GM19025 (cell line): ENCODE results near the gene PRMT3.
"Not testable (repeated sequence)": the region's sequence is repeated elsewhere in the genome, so short reads cannot be mapped to it uniquely, and the experiment has no call there.

ENCODE experiments used
- ATAC-seq: cut with Tn5 transposase; IDR thresholded peaks from one replicate; pipeline ENCODE4 v1.9.1; 2021; ENCODE audit warnings: mild to moderate bottlenecking, low read depth, moderate library complexity; ENCODE audit not compliant: unreplicated experiment

The PRMT3 gene

GRCh38 chr11:20497124-20497792 is 109.7 kb downstream of the PRMT3 start:
- no peak for ATAC-seq

GRCh38 chr11:20501252-20501651 is 113.7 kb downstream of the PRMT3 start:
- ATAC-seq: peak; percentile 70

GRCh38 chr11:20501971-20502370 is 114.5 kb downstream of the PRMT3 start:
- no peak for ATAC-seq

GRCh38 chr11:20511982-20512381 is 124.5 kb downstream of the PRMT3 start:
- ATAC-seq: no peak

- no peak for ATAC-seq
These were observed 125.4 kb downstream of the PRMT3 start for GRCh38 chr11:20512869-20513268.

- no peak for ATAC-seq
These were observed 130.9 kb downstream of the PRMT3 start for GRCh38 chr11:20518323-20518834.

- ATAC-seq: no peak
These were observed 135.0 kb downstream of the PRMT3 start for GRCh38 chr11:20522536-20522935.

- no peak for ATAC-seq
These were observed 142.2 kb downstream of the PRMT3 start for GRCh38 chr11:20529757-20530156.

GRCh38 chr11:20530942-20531703 is 143.6 kb downstream of the PRMT3 start:
- no peak for ATAC-seq

GRCh38 chr11:20535271-20535881 is 147.9 kb downstream of the PRMT3 start:
- no peak for ATAC-seq

GRCh38 chr11:20536365-20536764 is 148.8 kb downstream of the PRMT3 start:
- ATAC-seq: no peak

- ATAC-seq: no peak
These were observed 149.3 kb downstream of the PRMT3 start for GRCh38 chr11:20536784-20537183.

- ATAC-seq: no peak
These were observed 154.0 kb downstream of the PRMT3 start for GRCh38 chr11:20541503-20541902.

- ATAC-seq: no peak
These were observed 157.2 kb downstream of the PRMT3 start for GRCh38 chr11:20544603-20545237.

- ATAC-seq: no peak
These were observed 159.9 kb downstream of the PRMT3 start for GRCh38 chr11:20547411-20547810.

GRCh38 chr11:20551096-20551495 is 163.6 kb downstream of the PRMT3 start:
- ATAC-seq: no peak

GRCh38 chr11:20555783-20556182 is 168.3 kb downstream of the PRMT3 start:
- ATAC-seq: no peak

GRCh38 chr11:20556396-20556795 is 168.9 kb downstream of the PRMT3 start:
- not testable (repeated sequence) for ATAC-seq

- ATAC-seq: no peak
These were observed 171.2 kb downstream of the PRMT3 start for GRCh38 chr11:20558741-20559140.
